Measurements from ENCODE around the gene CNDP2. TPM values are rescaled to one million over a fixed set of nuclear protein-coding genes. Genes with fewer than 3 reads are reported as not detected.

The CNDP2 gene
- total RNA-seq, 1 experiment from 2014 or later = 161 TPM

DNA sequence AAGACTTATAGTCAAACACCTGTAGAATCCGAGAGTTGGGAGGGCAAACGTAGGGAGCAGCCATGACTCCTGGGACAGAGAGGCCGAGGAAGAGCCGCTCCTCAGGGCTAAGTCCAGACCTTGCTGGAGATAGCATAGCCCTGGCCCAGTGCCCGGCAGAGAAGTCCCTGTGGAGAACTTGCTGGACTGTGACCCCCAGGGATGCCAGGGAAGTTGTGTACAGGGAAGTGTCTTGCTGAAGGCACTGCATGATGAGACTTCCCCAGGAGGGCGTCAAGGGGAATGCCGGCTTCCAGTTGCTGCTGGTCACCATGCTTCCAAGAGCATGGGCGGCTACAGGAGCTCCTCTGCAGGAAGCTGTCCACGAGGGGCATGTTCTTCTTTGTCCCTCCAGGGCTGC is 29.6 kb downstream of the CNDP2 start:
- Histone ChIP-seq H3K4me2 (no peak overlapping the region), H3K9me2 (ENCODE audit: insufficient read depth) (no peaks in the 10 kb centered on the region), H2AFZ (no peak overlapping the region), H3K79me2 (ENCODE audit: low read depth) (no peaks in the 10 kb centered on the region), H3K9me3 (ENCODE audit: insufficient read depth, low read depth) (no peaks in the 10 kb centered on the region), H3K27ac (no peak overlapping the region), H3K4me1 (replicated peaks; ENCODE audit: insufficient read depth) (peaks cover 8% of the 10 kb centered on the region; the same call in 1 of the 2 replicates), H4K20me1 (ENCODE audit: insufficient read depth) (no peaks in the 10 kb centered on the region), H3K4me3 (no peak overlapping the region), H3K27me3 (ENCODE audit: insufficient read depth, low read depth) (peaks cover 15% of the 10 kb centered on the region; the same call in 1 of the 2 replicates), H3F3A (ENCODE audit: insufficient read depth, low read depth) (0 out of 2 replicates have a peak, but pooled peaks cover 8% of the 10 kb centered on the region), H3K36me3 (ENCODE audit: low read depth) (no peaks in the 10 kb centered on the region)
- intact Hi-C loops (cut with micrococcal nuclease; ENCODE audit: unreplicated experiment) = no loop called here
- DNase-seq = no peak
- ChIA-PET CTCF (no interaction called here), POLR2A (ENCODE audit: unreplicated experiment) (no interaction called here)
- TF ChIP-seq EZH2 (IDR thresholded peaks at IDR 0.05; ENCODE audit: low read depth) = no peak
- TF ChIP-seq, protein P1, sequence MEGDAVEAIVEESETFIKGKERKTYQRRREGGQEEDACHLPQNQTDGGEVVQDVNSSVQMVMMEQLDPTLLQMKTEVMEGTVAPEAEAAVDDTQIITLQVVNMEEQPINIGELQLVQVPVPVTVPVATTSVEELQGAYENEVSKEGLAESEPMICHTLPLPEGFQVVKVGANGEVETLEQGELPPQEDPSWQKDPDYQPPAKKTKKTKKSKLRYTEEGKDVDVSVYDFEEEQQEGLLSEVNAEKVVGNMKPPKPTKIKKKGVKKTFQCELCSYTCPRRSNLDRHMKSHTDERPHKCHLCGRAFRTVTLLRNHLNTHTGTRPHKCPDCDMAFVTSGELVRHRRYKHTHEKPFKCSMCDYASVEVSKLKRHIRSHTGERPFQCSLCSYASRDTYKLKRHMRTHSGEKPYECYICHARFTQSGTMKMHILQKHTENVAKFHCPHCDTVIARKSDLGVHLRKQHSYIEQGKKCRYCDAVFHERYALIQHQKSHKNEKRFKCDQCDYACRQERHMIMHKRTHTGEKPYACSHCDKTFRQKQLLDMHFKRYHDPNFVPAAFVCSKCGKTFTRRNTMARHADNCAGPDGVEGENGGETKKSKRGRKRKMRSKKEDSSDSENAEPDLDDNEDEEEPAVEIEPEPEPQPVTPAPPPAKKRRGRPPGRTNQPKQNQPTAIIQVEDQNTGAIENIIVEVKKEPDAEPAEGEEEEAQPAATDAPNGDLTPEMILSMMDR (conservative IDR thresholded peaks at IDR 0.05) = no peak
- BruUV-seq (replicated peaks) = no TSS peak

DNA sequence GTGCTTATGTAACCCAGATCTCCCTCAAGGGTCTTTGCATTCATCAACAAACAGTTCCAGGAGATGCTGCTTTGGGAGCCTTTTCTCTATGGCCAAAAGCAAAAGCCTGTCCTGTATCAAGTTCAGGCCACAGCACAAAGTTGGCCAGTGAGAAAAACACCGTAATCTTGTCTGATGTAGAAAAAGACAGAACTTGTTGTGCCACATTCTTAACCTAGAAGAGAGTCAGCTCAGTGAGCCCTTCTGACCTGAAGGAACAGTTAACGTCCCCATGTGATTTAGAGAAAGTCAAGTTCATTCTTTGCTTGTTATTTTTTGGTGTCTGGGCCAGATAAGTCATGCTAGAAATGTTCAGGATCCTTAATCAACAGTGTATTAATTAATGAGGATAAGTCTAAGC is 30.3 kb downstream of the CNDP2 start:
- intact Hi-C loops (cut with micrococcal nuclease; ENCODE audit: unreplicated experiment) = no loop called here
- DNase-seq = peak in 1 of 2 experiments; percentile 71
- no peak for TF ChIP-seq EZH2 (IDR thresholded peaks at IDR 0.05; ENCODE audit: low read depth)
- TF ChIP-seq, protein P1 (conservative IDR thresholded peaks at IDR 0.05) = no peak
- Histone ChIP-seq H3K27ac (no peak overlapping the region), H3F3A (ENCODE audit: insufficient read depth, low read depth) (0 out of 2 replicates have a peak, but pooled peaks cover 8% of the 10 kb centered on the region), H3K9me3 (ENCODE audit: insufficient read depth, low read depth) (no peaks in the 10 kb centered on the region), H3K4me2 (0 out of 2 replicates have a peak overlapping the region, but pooled peaks have one; percentile 6), H2AFZ (no peak overlapping the region), H3K4me3 (no peak overlapping the region), H3K79me2 (ENCODE audit: low read depth) (no peaks in the 10 kb centered on the region), H3K27me3 (ENCODE audit: insufficient read depth, low read depth) (peaks cover 22% of the 10 kb centered on the region; the same call in 1 of the 2 replicates), H3K9me2 (ENCODE audit: insufficient read depth) (no peaks in the 10 kb centered on the region), H3K36me3 (ENCODE audit: low read depth) (no peaks in the 10 kb centered on the region), H4K20me1 (ENCODE audit: insufficient read depth) (no peaks in the 10 kb centered on the region), H3K4me1 (replicated peaks; ENCODE audit: insufficient read depth) (peaks cover 8% of the 10 kb centered on the region; the same call in 1 of the 2 replicates)
- ChIA-PET CTCF (no interaction called here), POLR2A (ENCODE audit: unreplicated experiment) (no interaction called here)
- no TSS peak for BruUV-seq (replicated peaks)

DNA sequence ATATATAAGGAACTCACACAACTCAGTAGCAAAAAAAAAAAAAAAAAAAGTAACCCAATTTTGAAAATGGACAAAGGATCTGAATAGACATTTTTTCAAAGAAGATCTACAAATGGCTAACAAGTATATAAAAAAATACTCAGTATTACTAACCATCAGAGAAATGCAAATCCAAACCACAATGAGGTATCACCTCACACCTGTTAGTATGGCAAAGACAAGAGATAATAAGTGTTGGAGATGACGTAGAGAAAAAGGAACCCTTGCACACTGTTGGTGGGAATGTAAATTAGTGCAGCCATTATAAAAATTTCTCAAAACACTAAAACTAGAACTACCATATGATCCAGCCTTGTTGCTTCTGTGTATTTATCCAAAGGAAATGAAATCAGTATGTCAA is 32.3 kb downstream of the CNDP2 start:
- BruUV-seq (replicated peaks) = no TSS peak
- POLR2A ChIA-PET (ENCODE audit: unreplicated experiment) = no interaction called here
- H3K4me3 ChIP-seq = no peak overlapping the region
- 0 out of 2 replicates have a peak, but pooled peaks cover 6% of the 10 kb centered on the region for H3F3A ChIP-seq (ENCODE audit: insufficient read depth, low read depth)
- H3K4me1 ChIP-seq (replicated peaks; ENCODE audit: insufficient read depth) = peaks cover 8% of the 10 kb centered on the region; the same call in 1 of the 2 replicates
- no peak overlapping the region for H2AFZ ChIP-seq
- no peak for TF ChIP-seq EZH2 (IDR thresholded peaks at IDR 0.05; ENCODE audit: low read depth)
- TF ChIP-seq, protein P1 (conservative IDR thresholded peaks at IDR 0.05) = no peak
- no peaks in the 10 kb centered on the region for H4K20me1 ChIP-seq (ENCODE audit: insufficient read depth)
- H3K9me3 ChIP-seq (ENCODE audit: insufficient read depth, low read depth) = no peaks in the 10 kb centered on the region
- no peaks in the 10 kb centered on the region for H3K9me2 ChIP-seq (ENCODE audit: insufficient read depth)
- no peak for DNase-seq
- no peaks in the 10 kb centered on the region for H3K79me2 ChIP-seq (ENCODE audit: low read depth)
- intact Hi-C loops (cut with micrococcal nuclease; ENCODE audit: unreplicated experiment) = no loop called here
- no peak overlapping the region for H3K27ac ChIP-seq
- no peak overlapping the region for H3K4me2 ChIP-seq
- peaks cover 33% of the 10 kb centered on the region; the same call in 1 of the 2 replicates for H3K27me3 ChIP-seq (ENCODE audit: insufficient read depth, low read depth)
- H3K36me3 ChIP-seq (ENCODE audit: low read depth) = no peaks in the 10 kb centered on the region
- CTCF ChIA-PET = no interaction called here
